Naive thymus-derived CD4-positive, alpha-beta T cell (primary cell): Measurements from ENCODE around the gene ZBTB5. TPM values are rescaled to one million over a fixed set of nuclear protein-coding genes. Genes with fewer than 3 reads are reported as not detected.

Experiments used
- ATAC-seq: fragments of 150-1000 bp; cut with Tn5 transposase; 2 replicates; pipeline ENCODE4 v1.10.0; 2021; ENCODE audit warnings: mild to moderate bottlenecking, moderate library complexity
- CTCF ChIA-PET: fragments of 350-600 bp; sonication (Branson Sonifier 250); formaldehyde crosslinking; loops from one replicate; lab custom pipeline; 2021; ENCODE audit warnings: antibody characterized with exemption; lab: Charles Lee
- POLR2A ChIA-PET: fragments of 350-600 bp; sonication (Branson Sonifier 250); formaldehyde crosslinking; loops from one replicate; lab custom pipeline; 2021; ENCODE audit warnings: antibody characterized with exemption, inconsistent platforms; lab: Charles Lee
- DNase-seq, 9 donors: peaks; one replicate each; pipeline versions ENCODE4 v3.0.0 to v3.0.0-alpha.2; 2020 to 2022; ENCODE audit warnings: mixed read lengths in 1 of 9
- H3K27ac ChIP-seq: one replicate; pipeline ENCODE4 v1.7.0; 2013; ENCODE audit warnings: mild to moderate bottlenecking, low read depth, low read length, moderate library complexity
- H3K27me3 ChIP-seq, 2 donors: one replicate each; pipeline ENCODE4 v1.7.0; 2013; ENCODE audit warnings: low read length in 2 of 2, mild to moderate bottlenecking in 2 of 2, moderate library complexity in 2 of 2; ENCODE audit not compliant: control insufficient read depth in 2 of 2, insufficient read depth in 2 of 2
- H3K36me3 ChIP-seq, 3 experiments: 1 replicate in 2 of 3; 2 replicates in 1 of 3; pipeline ENCODE4 v1.7.0; 2013; ENCODE audit warnings: low read length in 3 of 3, mild to moderate bottlenecking in 3 of 3, moderate library complexity in 1 of 3; ENCODE audit not compliant: insufficient read depth in 3 of 3, control insufficient read depth in 2 of 3
- H3K4me1 ChIP-seq, 2 donors: one replicate each; pipeline ENCODE4 v1.7.0; 2013; ENCODE audit warnings: low read length in 2 of 2, mild to moderate bottlenecking in 2 of 2, moderate library complexity in 1 of 2; ENCODE audit not compliant: control insufficient read depth in 2 of 2, insufficient read depth in 2 of 2
- H3K4me3 ChIP-seq: 2 replicates; pipeline ENCODE4 v1.7.0; 2013; ENCODE audit warnings: mild to moderate bottlenecking, low read length
- H3K9me3 ChIP-seq, 3 experiments: 1 replicate in 2 of 3; 2 replicates in 1 of 3; pipeline ENCODE4 v1.7.0; 2013; ENCODE audit warnings: low read length in 3 of 3; ENCODE audit not compliant: control insufficient read depth in 2 of 3
- H3K27ac Mint-ChIP-seq, 9 donors: one replicate each; pipeline ENCODE4 v1.8.0; 2020 to 2022; ENCODE audit warnings: mixed read lengths in 9 of 9, mild to moderate bottlenecking in 8 of 9, moderate library complexity in 5 of 9, inconsistent platforms in 2 of 9
- H3K27me3 Mint-ChIP-seq, 5 donors: one replicate each; pipeline ENCODE4 v1.8.0; 2021 to 2022; ENCODE audit warnings: mixed read lengths in 5 of 5, mild to moderate bottlenecking in 1 of 5
- H3K36me3 Mint-ChIP-seq, 5 donors: one replicate each; pipeline ENCODE4 v1.8.0; 2020 to 2022; ENCODE audit warnings: mixed read lengths in 5 of 5, mild to moderate bottlenecking in 3 of 5, inconsistent platforms in 1 of 5
- H3K4me1 Mint-ChIP-seq, 7 donors: one replicate each; pipeline ENCODE4 v1.8.0; 2020 to 2022; ENCODE audit warnings: mixed read lengths in 7 of 7, mild to moderate bottlenecking in 3 of 7, inconsistent platforms in 1 of 7
- H3K4me3 Mint-ChIP-seq, 10 donors: one replicate each; pipeline ENCODE4 v1.8.0; 2020 to 2022; ENCODE audit warnings: mild to moderate bottlenecking in 10 of 10, mixed read lengths in 10 of 10, moderate library complexity in 6 of 10, inconsistent platforms in 2 of 10
- H3K9me3 Mint-ChIP-seq, 11 donors: one replicate each; pipeline ENCODE4 v1.8.0; 2020 to 2022; ENCODE audit warnings: mixed read lengths in 11 of 11, mild to moderate bottlenecking in 4 of 11, inconsistent platforms in 1 of 11, moderate library complexity in 1 of 11
- intact Hi-C, 2 donors: fragments of 100-400 bp; cut with micrococcal nuclease; formaldehyde crosslinking; loops; one replicate each; pipeline ENCODE4 v1.15.1; 2023
- polyA plus RNA-seq, 2 donors: library from polyadenylated mRNA; unstranded; fragments of 300-500 nt; fragmentation: Illumina TruSeq; gene quantifications; one replicate each; pipeline ENCODE4 v1.2.3, GENCODE V29; 2021
- total RNA-seq, 6 experiments: library from RNA in 5 of 6; stranded (reverse) in 5 of 6; gene quantifications; 1 replicate in 5 of 6; 2 replicates in 1 of 6; pipeline ENCODE4 v1.2.3 and lab custom pipeline; 2021 to 2026

The ZBTB5 gene
- total and polyA plus RNA-seq, 7 experiments from 2014 or later: 0.60 to 16.8 (median 11.7) TPM

- POLR2A ChIA-PET: no interaction called here
- H3K9me3 Mint-ChIP-seq: no peaks in the 10 kb centered on the region
- peak overlapping the region in 1 of 9 donors; percentile 25 for H3K27ac Mint-ChIP-seq
- no peak overlapping the region for H3K4me3 Mint-ChIP-seq
- ATAC-seq: no peak
- H3K27me3 Mint-ChIP-seq: no peaks in the 10 kb centered on the region
- Histone ChIP-seq H3K27me3 (no peaks in the 10 kb centered on the region), H3K27ac (no peak overlapping the region), H3K4me1 (peaks cover 5 to 12% of the 10 kb centered on the region in 2 donors), H3K36me3 (peaks cover 0 to 53% (median 0%) of the 10 kb centered on the region in 3 experiments), H3K9me3 (no peaks in the 10 kb centered on the region), H3K4me3 (no peak overlapping the region)
- intact Hi-C loops: no loop called here
- peaks cover 19 to 31% (median 23%) of the 10 kb centered on the region in 7 donors for H3K4me1 Mint-ChIP-seq
- no peak for DNase-seq
- CTCF ChIA-PET: no interaction called here
- H3K36me3 Mint-ChIP-seq: peaks cover 0 to 13% (median 5%) of the 10 kb centered on the region in 5 donors
These were observed 39.9 kb downstream of the ZBTB5 start for GRCh38 chr9:37425298-37425752.

GRCh38 chr9:37424686-37425297 is 40.5 kb downstream of the ZBTB5 start:
- intact Hi-C loops: loop anchor here in 1 of 2 donors (5.0 kb wide), 1 partner anchor 387 kb away; no protein-coding TSS in a partner anchor
- Mint-ChIP-seq H3K9me3 (no peaks in the 10 kb centered on the region), H3K27ac (peak overlapping the region in 1 of 9 donors; percentile 25), H3K36me3 (peaks cover 0 to 13% (median 5%) of the 10 kb centered on the region in 5 donors), H3K4me1 (peaks cover 19 to 31% (median 23%) of the 10 kb centered on the region in 7 donors), H3K4me3 (no peak overlapping the region), H3K27me3 (no peaks in the 10 kb centered on the region)
- Histone ChIP-seq H3K36me3 (peaks cover 0 to 48% (median 0%) of the 10 kb centered on the region in 3 experiments), H3K4me3 (no peak overlapping the region), H3K27ac (peak overlapping the region; percentile 89), H3K9me3 (no peaks in the 10 kb centered on the region), H3K4me1 (peaks cover 5 to 12% of the 10 kb centered on the region in 2 donors), H3K27me3 (no peaks in the 10 kb centered on the region)
- ChIA-PET POLR2A (no interaction called here), CTCF (no interaction called here)
- DNase-seq (no peak), ATAC-seq (no peak)

- no peak for DNase-seq
- Mint-ChIP-seq H3K9me3 (no peaks in the 10 kb centered on the region), H3K36me3 (peaks cover 0 to 13% (median 5%) of the 10 kb centered on the region in 5 donors), H3K27ac (peak overlapping the region in 4 of 9 donors; percentile 75 to 96 (median 95)), H3K4me3 (peak overlapping the region; percentile 84 to 98 (median 96)), H3K4me1 (peaks cover 19 to 31% (median 23%) of the 10 kb centered on the region in 7 donors), H3K27me3 (no peaks in the 10 kb centered on the region)
- ChIA-PET CTCF (interaction anchor here (0.9 kb wide), 1 partner anchor 17 kb away, joined by 4 read pairs; no protein-coding TSS in a partner anchor), POLR2A (no interaction called here)
- H3K27ac ChIP-seq: peak overlapping the region; percentile 89
- peaks cover 0 to 42% (median 0%) of the 10 kb centered on the region in 3 experiments for H3K36me3 ChIP-seq
- no peaks in the 10 kb centered on the region for H3K9me3 ChIP-seq
- no peak overlapping the region for H3K4me3 ChIP-seq
- H3K4me1 ChIP-seq: peaks cover 5 to 12% of the 10 kb centered on the region in 2 donors
- no peaks in the 10 kb centered on the region for H3K27me3 ChIP-seq
- intact Hi-C loops: loop anchor here in 1 of 2 donors (5.0 kb wide), 1 partner anchor 387 kb away; no protein-coding TSS in a partner anchor
- ATAC-seq: no peak
These were observed 41.0 kb downstream of the ZBTB5 start for GRCh38 chr9:37424204-37424685.

GRCh38 chr9:37423508-37423907 is 41.7 kb downstream of the ZBTB5 start:
- H3K4me3 ChIP-seq: no peak overlapping the region
- H3K9me3 ChIP-seq: no peaks in the 10 kb centered on the region
- peaks cover 0 to 35% (median 0%) of the 10 kb centered on the region in 3 experiments for H3K36me3 ChIP-seq
- DNase-seq: no peak
- CTCF ChIA-PET: interaction anchor here (0.9 kb wide), 1 partner anchor 16 kb away, joined by 4 read pairs; no protein-coding TSS in a partner anchor
- intact Hi-C loops: loop anchor here in 1 of 2 donors (5.0 kb wide), 1 partner anchor 386 kb away; no protein-coding TSS in a partner anchor
- peaks cover 5 to 12% of the 10 kb centered on the region in 2 donors for H3K4me1 ChIP-seq
- no peaks in the 10 kb centered on the region for H3K27me3 Mint-ChIP-seq
- H3K36me3 Mint-ChIP-seq: peaks cover 0 to 9% (median 5%) of the 10 kb centered on the region in 5 donors
- peaks cover 19 to 31% (median 23%) of the 10 kb centered on the region in 7 donors for H3K4me1 Mint-ChIP-seq
- ATAC-seq: no peak
- POLR2A ChIA-PET: interaction anchor here (1.9 to 3.3 kb wide), 2 partner anchors 8 to 40 kb away, joined by 5 to 15 read pairs; no protein-coding TSS in a partner anchor
- H3K27ac ChIP-seq: peak overlapping the region; percentile 89
- no peaks in the 10 kb centered on the region for H3K27me3 ChIP-seq
- peak overlapping the region; percentile 85 to 98 (median 95) for H3K27ac Mint-ChIP-seq
- H3K4me3 Mint-ChIP-seq: peak overlapping the region; percentile 84 to 98 (median 96)
- H3K9me3 Mint-ChIP-seq: no peaks in the 10 kb centered on the region

- intact Hi-C loops: loop anchor here (1.0 to 5.0 kb wide), 6 partner anchors 43 to 656 kb away; partner anchors contain the start of genes POLR1E (in 2 of the 2), ZBTB5 (in 2 of the 2), TOMM5 (in 1 of the 2) and ZCCHC7 (in 1 of the 2)
- DNase-seq: peak; percentile 76 to 93 (median 84)
- CTCF ChIA-PET: interaction anchor here (0.6 to 0.7 kb wide), 2 partner anchors 63 to 330 kb away, joined by 3 to 4 read pairs; no protein-coding TSS in a partner anchor
These were observed 42.8 kb downstream of the ZBTB5 start, which contains the start of gene GRHPR for GRCh38 chr9:37422289-37423104. TSS of gene GRHPR (plus strand) at chr9:37422696. CDS start at chr9:37422751, 55 bp downstream.

More at GRCh38 chr9:37422289-37423104, 42.8 kb downstream of the ZBTB5 start, which contains the start of gene GRHPR:
- Histone ChIP-seq H3K27me3 (no peaks in the 10 kb centered on the region), H3K36me3 (peaks cover 0 to 25% (median 0%) of the 10 kb centered on the region in 3 experiments), H3K27ac (peak within 1 kb of the TSS; percentile 89), H3K4me3 (peak within 1 kb of the TSS; percentile 86), H3K4me1 (peaks cover 5 to 12% of the 10 kb centered on the region in 2 donors), H3K9me3 (no peaks in the 10 kb centered on the region)
- Mint-ChIP-seq H3K4me3 (peak within 1 kb of the TSS; percentile 84 to 98 (median 96)), H3K4me1 (peaks cover 19 to 31% (median 23%) of the 10 kb centered on the region in 7 donors), H3K36me3 (peaks cover 0 to 8% (median 5%) of the 10 kb centered on the region in 5 donors), H3K27me3 (no peaks in the 10 kb centered on the region), H3K9me3 (no peaks in the 10 kb centered on the region), H3K27ac (peak within 1 kb of the TSS; percentile 87 to 98 (median 95))
- POLR2A ChIA-PET: interaction anchor here (1.2 to 3.3 kb wide), 6 partner anchors 9 to 170 kb away, joined by 4 to 15 read pairs (median 6); partner anchors contain the start of genes POLR1E, TOMM5 and ZBTB5
- ATAC-seq: peak; percentile 99
